HepG2 (cell line): ENCODE results near the gene SIK2. TPM values are rescaled to one million over a fixed set of nuclear protein-coding genes. Genes with fewer than 3 reads are reported as not detected.

ENCODE experiments used
- AGO2 ChIP-seq: fragments of 200-400 bp; formaldehyde crosslinking; optimal IDR thresholded peaks from 2 replicates; pipeline ENCODE3; 2017; ENCODE audit warnings: mild to moderate bottlenecking, low read depth, low read length, moderate library complexity
- ARNTL ChIP-seq: sonication (generic); formaldehyde crosslinking; IDR thresholded peaks from 2 replicates; pipeline ENCODE4 v1.4.0; 2020; ENCODE audit warnings: mild to moderate bottlenecking, missing genetic modification reagents
- ATAD3A ChIP-seq: sonication (generic); formaldehyde crosslinking; IDR thresholded peaks from 2 replicates; pipeline ENCODE4 v1.4.0; 2020; ENCODE audit warnings: missing genetic modification reagents
- FOSL2 ChIP-seq: sonication (generic); formaldehyde crosslinking; IDR thresholded peaks from 2 replicates; pipeline ENCODE4 v1.4.0; 2020; ENCODE audit warnings: missing genetic modification reagents
- FOXA1 ChIP-seq, 2 experiments: fragments of 450-650 bp in 1 of 2; sonication (generic) in 1 of 2; formaldehyde crosslinking in 1 of 2; IDR thresholded peaks; 2 replicates each; pipeline versions ENCODE4 v1.4.0 to v1.6.1; 2016 to 2020; ENCODE audit warnings: missing genetic modification reagents in 1 of 2
- HOXA5 ChIP-seq: sonication (generic); formaldehyde crosslinking; IDR thresholded peaks from 2 replicates; pipeline ENCODE4 v1.4.0; 2020; ENCODE audit warnings: missing genetic modification reagents
- KLF11 ChIP-seq: IDR thresholded peaks from 2 replicates; pipeline ENCODE4 v1.6.1; 2016; ENCODE audit warnings: missing compliant biosample characterization
- LCORL ChIP-seq, 2 experiments: fragments of 450-650 bp in 1 of 2; sonication (generic) in 1 of 2; formaldehyde crosslinking in 1 of 2; IDR thresholded peaks; 2 replicates each; pipeline versions ENCODE4 v1.5.0 to v1.6.1; 2017 to 2020; ENCODE audit warnings: antibody characterized with exemption in 1 of 2, missing genetic modification reagents in 1 of 2
- MIER3 ChIP-seq: IDR thresholded peaks from 2 replicates; pipeline ENCODE4 v1.6.1; 2016; ENCODE audit warnings: missing compliant biosample characterization, borderline replicate concordance
- NCOA1 ChIP-seq: sonication (generic); formaldehyde crosslinking; IDR thresholded peaks from 2 replicates; pipeline ENCODE4 v1.9.0; 2021; ENCODE audit warnings: missing genetic modification reagents
- RBM39 ChIP-seq: fragments of 200-400 bp; formaldehyde crosslinking; IDR thresholded peaks from one replicate; pipeline ENCODE4 v1.6.1; 2018; ENCODE audit warnings: antibody characterized with exemption, mild to moderate bottlenecking, low read depth, low read length; ENCODE audit not compliant: poor library complexity, severe bottlenecking
- SPEN ChIP-seq: sonication (generic); formaldehyde crosslinking; IDR thresholded peaks from 2 replicates; pipeline ENCODE4 v1.5.1; 2020; ENCODE audit warnings: low read depth, mild to moderate bottlenecking, missing genetic modification reagents
- SRY ChIP-seq: sonication (generic); formaldehyde crosslinking; IDR thresholded peaks from 2 replicates; pipeline ENCODE4 v1.8.0; 2022; ENCODE audit warnings: mild to moderate bottlenecking, missing genetic modification reagents
- ZFAT ChIP-seq: sonication (generic); formaldehyde crosslinking; conservative IDR thresholded peaks from 2 replicates; pipeline ENCODE4 v1.8.1; 2023; ENCODE audit warnings: missing genetic modification reagents, inconsistent platforms
- ZNF143 ChIP-seq: sonication (generic); formaldehyde crosslinking; IDR thresholded peaks from 2 replicates; pipeline ENCODE4 v1.4.0; 2020; ENCODE audit warnings: missing genetic modification reagents
- ZNF292 ChIP-seq: sonication (generic); formaldehyde crosslinking; IDR thresholded peaks from 2 replicates; pipeline ENCODE4 v1.8.1; 2022; ENCODE audit warnings: mild to moderate bottlenecking, low read depth, missing genetic modification reagents, borderline replicate concordance
- polyA plus RNA-seq, 8 experiments: library from polyadenylated mRNA; depleted of rRNA in 3 of 8; stranded (reverse) in 7 of 8; unstranded in 1 of 8; fragments of >200 nt; fragmentation: Illumina TruSeq in 4 of 8; extraction: Trizol in 4 of 8; gene quantifications; 2 replicates each; pipeline versions ENCODE4 v1.2.1 to v1.2.3, GENCODE V29; 2011 to 2016; ENCODE audit warnings: low read depth in 4 of 8, missing spikeins in 1 of 8, mixed read lengths in 1 of 8; ENCODE audit not compliant: insufficient read depth in 1 of 8
- total RNA-seq, 5 experiments: library from RNA; depleted of rRNA; stranded (reverse); fragments of >200 nt; fragmentation: Illumina TruSeq; extraction: Trizol; gene quantifications; 2 replicates each; pipeline ENCODE4 v1.2.3, GENCODE V29; 2016; ENCODE audit warnings: low read depth in 1 of 5
- TF ChIP-seq, protein P1 (sequence below): sonication (generic); formaldehyde crosslinking; conservative IDR thresholded peaks from 2 replicates; pipeline ENCODE4 v1.4.0; 2020; ENCODE audit warnings: mild to moderate bottlenecking, missing genetic modification reagents, moderate library complexity
- TF ChIP-seq, protein P2 (sequence below): IDR thresholded peaks from 2 replicates; pipeline ENCODE4 v1.6.1; 2016
- TF ChIP-seq, protein P3 (sequence below): sonication (generic); formaldehyde crosslinking; IDR thresholded peaks from 2 replicates; pipeline ENCODE4 v1.5.1; 2020; ENCODE audit warnings: missing genetic modification reagents, mild to moderate bottlenecking, borderline replicate concordance
- TF ChIP-seq, protein P4 (sequence below): sonication (generic); formaldehyde crosslinking; IDR thresholded peaks from 2 replicates; pipeline ENCODE4 v1.4.0; 2020; ENCODE audit warnings: mild to moderate bottlenecking, missing genetic modification reagents, borderline replicate concordance
- TF ChIP-seq, protein P5 (sequence below): sonication (generic); formaldehyde crosslinking; IDR thresholded peaks from 2 replicates; pipeline ENCODE4 v1.4.0; 2020; ENCODE audit warnings: missing genetic modification reagents

The SIK2 gene
- total and polyA plus RNA-seq, 2 of the 13 experiments (the other 11 are each of a cell fraction or from before 2014, with no cell fraction given): 8.1 to 15.4 TPM

DNA sequence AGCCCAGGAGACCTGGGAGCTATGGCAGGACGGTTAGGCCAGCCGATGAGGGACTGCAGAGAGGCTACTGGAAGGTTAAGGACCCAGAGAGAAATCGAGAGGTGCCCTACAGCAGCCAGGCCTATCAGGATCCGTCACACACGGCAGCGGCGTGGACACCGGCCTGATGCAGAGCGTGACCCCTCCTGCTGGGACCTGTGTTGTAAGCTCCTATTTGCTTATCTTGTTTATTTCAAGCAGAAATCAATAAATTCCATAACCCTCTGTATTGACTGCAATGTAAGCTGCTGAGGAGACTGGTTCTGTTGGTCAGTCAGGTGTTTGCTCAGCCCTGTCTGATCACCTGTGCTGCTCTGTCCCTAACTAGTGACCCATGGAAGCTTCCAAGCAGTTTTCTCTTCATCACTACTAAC, 124.1 kb downstream of the SIK2 start (continued):
- TF ChIP-seq ARNTL (CRISPR knock-in tag) (peak; percentile 93), FOXA1 (IDR thresholded peaks at IDR 0.05) (peak; percentile 84), FOXA1 (CRISPR knock-in tag; IDR thresholded peaks at IDR 0.05) (peak; percentile 65), RBM39 (no peak), KLF11 (CRISPR knock-in tag) (no peak), SRY (CRISPR knock-in tag) (no peak), ATAD3A (CRISPR knock-in tag) (no peak), LCORL (IDR thresholded peaks at IDR 0.05) (no peak), LCORL (CRISPR knock-in tag; IDR thresholded peaks at IDR 0.05) (peak; percentile 97), AGO2 (no peak), HOXA5 (no peak), NCOA1 (CRISPR knock-in tag) (peak; percentile 83; the same call in 1 of the 2 replicates), ZNF143 (CRISPR knock-in tag) (no peak), SPEN (peak; percentile 51), FOSL2 (CRISPR knock-in tag) (peak; percentile 50; the same call in 1 of the 2 replicates), ZNF292 (CRISPR knock-in tag) (peak; percentile 94; the same call in 1 of the 2 replicates), MIER3 (peak; percentile 36; the same call in 1 of the 2 replicates), ZFAT (no peak)
- TF ChIP-seq, protein P1, sequence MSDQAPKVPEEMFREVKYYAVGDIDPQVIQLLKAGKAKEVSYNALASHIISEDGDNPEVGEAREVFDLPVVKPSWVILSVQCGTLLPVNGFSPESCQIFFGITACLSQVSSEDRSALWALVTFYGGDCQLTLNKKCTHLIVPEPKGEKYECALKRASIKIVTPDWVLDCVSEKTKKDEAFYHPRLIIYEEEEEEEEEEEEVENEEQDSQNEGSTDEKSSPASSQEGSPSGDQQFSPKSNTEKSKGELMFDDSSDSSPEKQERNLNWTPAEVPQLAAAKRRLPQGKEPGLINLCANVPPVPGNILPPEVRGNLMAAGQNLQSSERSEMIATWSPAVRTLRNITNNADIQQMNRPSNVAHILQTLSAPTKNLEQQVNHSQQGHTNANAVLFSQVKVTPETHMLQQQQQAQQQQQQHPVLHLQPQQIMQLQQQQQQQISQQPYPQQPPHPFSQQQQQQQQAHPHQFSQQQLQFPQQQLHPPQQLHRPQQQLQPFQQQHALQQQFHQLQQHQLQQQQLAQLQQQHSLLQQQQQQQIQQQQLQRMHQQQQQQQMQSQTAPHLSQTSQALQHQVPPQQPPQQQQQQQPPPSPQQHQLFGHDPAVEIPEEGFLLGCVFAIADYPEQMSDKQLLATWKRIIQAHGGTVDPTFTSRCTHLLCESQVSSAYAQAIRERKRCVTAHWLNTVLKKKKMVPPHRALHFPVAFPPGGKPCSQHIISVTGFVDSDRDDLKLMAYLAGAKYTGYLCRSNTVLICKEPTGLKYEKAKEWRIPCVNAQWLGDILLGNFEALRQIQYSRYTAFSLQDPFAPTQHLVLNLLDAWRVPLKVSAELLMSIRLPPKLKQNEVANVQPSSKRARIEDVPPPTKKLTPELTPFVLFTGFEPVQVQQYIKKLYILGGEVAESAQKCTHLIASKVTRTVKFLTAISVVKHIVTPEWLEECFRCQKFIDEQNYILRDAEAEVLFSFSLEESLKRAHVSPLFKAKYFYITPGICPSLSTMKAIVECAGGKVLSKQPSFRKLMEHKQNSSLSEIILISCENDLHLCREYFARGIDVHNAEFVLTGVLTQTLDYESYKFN (CRISPR knock-in tag): peak; percentile 94
- TF ChIP-seq, protein P2, sequence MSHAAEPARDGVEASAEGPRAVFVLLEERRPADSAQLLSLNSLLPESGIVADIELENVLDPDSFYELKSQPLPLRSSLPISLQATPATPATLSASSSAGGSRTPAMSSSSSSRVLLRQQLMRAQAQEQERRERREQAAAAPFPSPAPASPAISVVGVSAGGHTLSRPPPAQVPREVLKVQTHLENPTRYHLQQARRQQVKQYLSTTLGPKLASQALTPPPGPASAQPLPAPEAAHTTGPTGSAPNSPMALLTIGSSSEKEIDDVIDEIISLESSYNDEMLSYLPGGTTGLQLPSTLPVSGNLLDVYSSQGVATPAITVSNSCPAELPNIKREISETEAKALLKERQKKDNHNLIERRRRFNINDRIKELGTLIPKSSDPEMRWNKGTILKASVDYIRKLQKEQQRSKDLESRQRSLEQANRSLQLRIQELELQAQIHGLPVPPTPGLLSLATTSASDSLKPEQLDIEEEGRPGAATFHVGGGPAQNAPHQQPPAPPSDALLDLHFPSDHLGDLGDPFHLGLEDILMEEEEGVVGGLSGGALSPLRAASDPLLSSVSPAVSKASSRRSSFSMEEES (CRISPR knock-in tag): peak; percentile 35; the same call in 1 of the 2 replicates
- TF ChIP-seq, protein P3, sequence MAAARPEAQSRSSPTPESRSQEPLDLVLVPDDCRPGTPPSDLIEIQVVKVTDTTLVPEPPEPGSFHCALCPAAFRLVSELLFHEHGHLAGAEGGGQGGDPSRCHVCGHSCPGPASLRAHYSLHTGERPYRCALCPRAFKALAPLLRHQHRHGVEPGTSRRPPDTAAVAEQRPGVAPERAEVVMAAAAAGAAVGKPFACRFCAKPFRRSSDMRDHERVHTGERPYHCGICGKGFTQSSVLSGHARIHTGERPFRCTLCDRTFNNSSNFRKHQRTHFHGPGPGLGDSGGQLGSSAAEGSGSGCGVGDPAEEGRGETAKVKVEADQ (CRISPR knock-in tag): peak; percentile 49; the same call in 1 of the 2 replicates
- TF ChIP-seq, protein P4, sequence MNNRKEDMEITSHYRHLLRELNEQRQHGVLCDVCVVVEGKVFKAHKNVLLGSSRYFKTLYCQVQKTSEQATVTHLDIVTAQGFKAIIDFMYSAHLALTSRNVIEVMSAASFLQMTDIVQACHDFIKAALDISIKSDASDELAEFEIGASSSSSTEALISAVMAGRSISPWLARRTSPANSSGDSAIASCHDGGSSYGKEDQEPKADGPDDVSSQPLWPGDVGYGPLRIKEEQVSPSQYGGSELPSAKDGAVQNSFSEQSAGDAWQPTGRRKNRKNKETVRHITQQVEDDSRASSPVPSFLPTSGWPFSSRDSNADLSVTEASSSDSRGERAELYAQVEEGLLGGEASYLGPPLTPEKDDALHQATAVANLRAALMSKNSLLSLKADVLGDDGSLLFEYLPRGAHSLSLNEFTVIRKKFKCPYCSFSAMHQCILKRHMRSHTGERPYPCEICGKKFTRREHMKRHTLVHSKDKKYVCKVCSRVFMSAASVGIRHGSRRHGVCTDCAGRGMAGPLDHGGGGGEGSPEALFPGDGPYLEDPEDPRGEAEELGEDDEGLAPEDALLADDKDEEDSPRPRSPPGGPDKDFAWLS (CRISPR knock-in tag): no peak
- TF ChIP-seq, protein P5, sequence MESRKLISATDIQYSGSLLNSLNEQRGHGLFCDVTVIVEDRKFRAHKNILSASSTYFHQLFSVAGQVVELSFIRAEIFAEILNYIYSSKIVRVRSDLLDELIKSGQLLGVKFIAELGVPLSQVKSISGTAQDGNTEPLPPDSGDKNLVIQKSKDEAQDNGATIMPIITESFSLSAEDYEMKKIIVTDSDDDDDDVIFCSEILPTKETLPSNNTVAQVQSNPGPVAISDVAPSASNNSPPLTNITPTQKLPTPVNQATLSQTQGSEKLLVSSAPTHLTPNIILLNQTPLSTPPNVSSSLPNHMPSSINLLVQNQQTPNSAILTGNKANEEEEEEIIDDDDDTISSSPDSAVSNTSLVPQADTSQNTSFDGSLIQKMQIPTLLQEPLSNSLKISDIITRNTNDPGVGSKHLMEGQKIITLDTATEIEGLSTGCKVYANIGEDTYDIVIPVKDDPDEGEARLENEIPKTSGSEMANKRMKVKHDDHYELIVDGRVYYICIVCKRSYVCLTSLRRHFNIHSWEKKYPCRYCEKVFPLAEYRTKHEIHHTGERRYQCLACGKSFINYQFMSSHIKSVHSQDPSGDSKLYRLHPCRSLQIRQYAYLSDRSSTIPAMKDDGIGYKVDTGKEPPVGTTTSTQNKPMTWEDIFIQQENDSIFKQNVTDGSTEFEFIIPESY (CRISPR knock-in tag): peak; percentile 99
